OCI-LY1 (cell line): ENCODE measurements around the gene DNTT.
"Not testable (repeated sequence)": the region's sequence is repeated elsewhere in the genome, so short reads cannot be mapped to it uniquely, and the experiment has no call there.

ENCODE experiments used
- H2AFZ ChIP-seq: fragments of 200-600 bp; sonication (generic), shearing (Covaris generic); 2 replicates; pipeline ENCODE4 v1.6.0; 2014; ENCODE audit warnings: antibody characterized with exemption, mild to moderate bottlenecking, low read length
- H3F3A ChIP-seq: fragments of 200-600 bp; sonication (generic), shearing (Covaris generic); 2 replicates; pipeline ENCODE4 v1.6.0; 2014; ENCODE audit warnings: mild to moderate bottlenecking, antibody characterized with exemption, low read length, moderate library complexity; ENCODE audit not compliant: insufficient read depth
- H3K27ac ChIP-seq: fragments of 200-600 bp; sonication (generic); 2 replicates; pipeline ENCODE4 v1.5.1; 2014; ENCODE audit warnings: low read length, mixed run types, mild to moderate bottlenecking, low read depth; ENCODE audit not compliant: poor library complexity, severe bottlenecking
- H3K27me3 ChIP-seq: fragments of 200-600 bp; sonication (generic); 2 replicates; pipeline ENCODE4 v1.6.0; 2014; ENCODE audit warnings: antibody characterized with exemption, mild to moderate bottlenecking, low read length, moderate library complexity; ENCODE audit not compliant: insufficient read depth
- H3K36me3 ChIP-seq: fragments of 200-600 bp; sonication (generic); 2 replicates; pipeline ENCODE4 v1.6.1; 2014; ENCODE audit warnings: mild to moderate bottlenecking, antibody characterized with exemption, low read length, moderate library complexity, mixed read lengths; ENCODE audit not compliant: insufficient read depth
- H3K4me1 ChIP-seq: fragments of 200-600 bp; sonication (generic); 2 replicates; pipeline ENCODE4 v1.5.1; 2014; ENCODE audit warnings: mild to moderate bottlenecking, low read length, moderate library complexity; ENCODE audit not compliant: insufficient read depth, severe bottlenecking
- H3K4me2 ChIP-seq: fragments of 200-600 bp; sonication (generic), shearing (Covaris generic); 2 replicates; pipeline ENCODE4 v1.6.1; 2014; ENCODE audit warnings: low read length
- H3K4me3 ChIP-seq: fragments of 200-600 bp; sonication (generic); 2 replicates; pipeline ENCODE4 v1.5.1; 2014; ENCODE audit warnings: low read length, low read depth, mild to moderate bottlenecking, mixed read lengths; ENCODE audit not compliant: poor library complexity, severe bottlenecking
- H3K79me2 ChIP-seq: fragments of 200-600 bp; shearing (Covaris generic); 2 replicates; pipeline ENCODE4 v1.6.1; 2016; ENCODE audit warnings: mixed run types, low read length, mixed read lengths; ENCODE audit not compliant: insufficient read depth
- H3K9ac ChIP-seq: fragments of 200-600 bp; sonication (generic), shearing (Covaris generic); 2 replicates; pipeline ENCODE4 v1.6.1; 2014; ENCODE audit warnings: mild to moderate bottlenecking, low read length, mixed read lengths
- H3K9me2 ChIP-seq: fragments of 200-600 bp; sonication (generic), shearing (Covaris generic); 2 replicates; pipeline ENCODE4 v1.6.1; 2014; ENCODE audit warnings: low read depth, mild to moderate bottlenecking, low read length, mixed read lengths
- H3K9me3 ChIP-seq: fragments of 200-600 bp; shearing (Covaris generic); 2 replicates; pipeline ENCODE4 v1.6.1; 2014; ENCODE audit warnings: low read length, mixed read lengths
- H4K20me1 ChIP-seq: fragments of 200-600 bp; sonication (generic), shearing (Covaris generic); 2 replicates; pipeline ENCODE4 v1.6.0; 2016; ENCODE audit warnings: mild to moderate bottlenecking, low read length; ENCODE audit not compliant: insufficient read depth
- CTCF ChIP-seq: fragments of 200-600 bp; sonication (generic), shearing (Covaris generic); IDR thresholded peaks from 2 replicates; pipeline ENCODE4 v1.5.1; 2017; ENCODE audit warnings: mild to moderate bottlenecking, antibody characterized with exemption, low read length, moderate library complexity, mixed read lengths
- EZH2 ChIP-seq: fragments of 200-600 bp; sonication (generic), shearing (Covaris generic); IDR thresholded peaks from 2 replicates; pipeline ENCODE4 v1.8.0; 2017; ENCODE audit warnings: borderline replicate concordance, mixed run types, mild to moderate bottlenecking, antibody characterized with exemption, low read length, moderate library complexity, mixed read lengths

Gene DNTT

GRCh38 chr10:96301616-96302015, 2.6 kb upstream of the DNTT start:
- no peaks in the 10 kb centered on the region for H4K20me1 ChIP-seq
- H3K9me3 ChIP-seq = no peaks in the 10 kb centered on the region
- no peak overlapping the region for H3K4me3 ChIP-seq
- no peaks in the 10 kb centered on the region; the same call in 1 of the 2 replicates for H3F3A ChIP-seq
- H3K9ac ChIP-seq = no peak overlapping the region
- H2AFZ ChIP-seq = no peak overlapping the region
- no peaks in the 10 kb centered on the region for H3K27me3 ChIP-seq
- H3K4me1 ChIP-seq = peaks cover 74% of the 10 kb centered on the region
- no peak overlapping the region for H3K4me2 ChIP-seq
- H3K36me3 ChIP-seq = no peaks in the 10 kb centered on the region
- no peaks in the 10 kb centered on the region for H3K9me2 ChIP-seq
- TF ChIP-seq CTCF (no peak), EZH2 (no peak)
- H3K79me2 ChIP-seq = no peaks in the 10 kb centered on the region
- H3K27ac ChIP-seq = peak overlapping the region; percentile 96

- peaks cover 78% of the 10 kb centered on the region for H3K4me1 ChIP-seq
- peak overlapping the region; percentile 20 for H3K27ac ChIP-seq
Measured at GRCh38 chr10:96305019-96305418, 785 bp downstream of the DNTT start.

GRCh38 chr10:96306516-96306915, 2.3 kb downstream of the DNTT start:
- H3K4me2 ChIP-seq = peak overlapping the region; percentile 41
- H3K9ac ChIP-seq = peak overlapping the region; percentile 43; the same call in 1 of the 2 replicates
- no peak overlapping the region for H2AFZ ChIP-seq
- no peaks in the 10 kb centered on the region for H3K36me3 ChIP-seq
- H3K79me2 ChIP-seq = no peaks in the 10 kb centered on the region
- H3K9me3 ChIP-seq = no peaks in the 10 kb centered on the region
- H3K4me1 ChIP-seq = peaks cover 71% of the 10 kb centered on the region
- H3K27ac ChIP-seq = peak overlapping the region; percentile 72
- no peaks in the 10 kb centered on the region for H3K9me2 ChIP-seq
- peak overlapping the region; percentile 18 for H3K4me3 ChIP-seq
- no peaks in the 10 kb centered on the region for H4K20me1 ChIP-seq
- H3F3A ChIP-seq = no peaks in the 10 kb centered on the region
- TF ChIP-seq CTCF (no peak), EZH2 (no peak)
- no peaks in the 10 kb centered on the region for H3K27me3 ChIP-seq

More at GRCh38 chr10:96305019-96305418, 785 bp downstream of the DNTT start:
- Histone ChIP-seq H3K27me3 (no peaks in the 10 kb centered on the region), H3F3A (no peaks in the 10 kb centered on the region), H3K9me2 (no peaks in the 10 kb centered on the region), H3K79me2 (no peaks in the 10 kb centered on the region), H2AFZ (no peak overlapping the region), H3K9me3 (no peaks in the 10 kb centered on the region), H3K4me2 (no peak overlapping the region), H3K4me3 (no peak overlapping the region), H4K20me1 (no peaks in the 10 kb centered on the region), H3K9ac (no peak overlapping the region), H3K36me3 (no peaks in the 10 kb centered on the region)
- TF ChIP-seq CTCF (no peak), EZH2 (no peak)

GRCh38 chr10:96308854-96309253, 4.6 kb downstream of the DNTT start:
- H3K79me2 ChIP-seq, H3K9ac ChIP-seq, H3K4me2 ChIP-seq, H3K27me3 ChIP-seq, H3K4me3 ChIP-seq, H3K9me3 ChIP-seq, H3K36me3 ChIP-seq, H3F3A ChIP-seq, H2AFZ ChIP-seq, H3K9me2 ChIP-seq, H3K27ac ChIP-seq, H4K20me1 ChIP-seq: not testable (repeated sequence)
- peaks cover 82% of the 10 kb centered on the region for H3K4me1 ChIP-seq
